KG1 (cell line): Measurements from ENCODE around the gene PRSS50.

Experiments
- DNase-seq: peaks from one replicate; lab custom pipeline; 2025; lab: John Stamatoyannopoulos, UW

PRSS50 gene

GRCh38 chr3:46669191-46669999 is 48.3 kb downstream of the PRSS50 start:
- DNase-seq: no peak

GRCh38 chr3:46668591-46668990 is 49.1 kb downstream of the PRSS50 start:
- DNase-seq: no peak

- DNase-seq: no peak
These were observed 49.6 kb downstream of the PRSS50 start for GRCh38 chr3:46668116-46668515.

- no peak for DNase-seq
These were observed 50.0 kb downstream of the PRSS50 start for GRCh38 chr3:46667657-46668056.

GRCh38 chr3:46667061-46667621 is 50.5 kb downstream of the PRSS50 start:
- no peak for DNase-seq

GRCh38 chr3:46666453-46666845 is 51.2 kb downstream of the PRSS50 start:
- no peak for DNase-seq

- DNase-seq: no peak
These were observed 51.8 kb downstream of the PRSS50 start for GRCh38 chr3:46665763-46666452.

GRCh38 chr3:46664971-46665762 is 52.5 kb downstream of the PRSS50 start:
- no peak for DNase-seq

- no peak for DNase-seq
These were observed 53.3 kb downstream of the PRSS50 start for GRCh38 chr3:46664188-46664970.

GRCh38 chr3:46663591-46664135 is 54.0 kb downstream of the PRSS50 start:
- no peak for DNase-seq

GRCh38 chr3:46662771-46663551 is 54.7 kb downstream of the PRSS50 start:
- DNase-seq: no peak
